GM19238 (cell line): ENCODE data around the gene MORC2.

ENCODE experiments used
- DNase-seq: peaks from one replicate; pipeline ENCODE4 v3.0.0; 2011; ENCODE audit warnings: low spot score; ENCODE audit not compliant: insufficient read length

MORC2 gene

DNA sequence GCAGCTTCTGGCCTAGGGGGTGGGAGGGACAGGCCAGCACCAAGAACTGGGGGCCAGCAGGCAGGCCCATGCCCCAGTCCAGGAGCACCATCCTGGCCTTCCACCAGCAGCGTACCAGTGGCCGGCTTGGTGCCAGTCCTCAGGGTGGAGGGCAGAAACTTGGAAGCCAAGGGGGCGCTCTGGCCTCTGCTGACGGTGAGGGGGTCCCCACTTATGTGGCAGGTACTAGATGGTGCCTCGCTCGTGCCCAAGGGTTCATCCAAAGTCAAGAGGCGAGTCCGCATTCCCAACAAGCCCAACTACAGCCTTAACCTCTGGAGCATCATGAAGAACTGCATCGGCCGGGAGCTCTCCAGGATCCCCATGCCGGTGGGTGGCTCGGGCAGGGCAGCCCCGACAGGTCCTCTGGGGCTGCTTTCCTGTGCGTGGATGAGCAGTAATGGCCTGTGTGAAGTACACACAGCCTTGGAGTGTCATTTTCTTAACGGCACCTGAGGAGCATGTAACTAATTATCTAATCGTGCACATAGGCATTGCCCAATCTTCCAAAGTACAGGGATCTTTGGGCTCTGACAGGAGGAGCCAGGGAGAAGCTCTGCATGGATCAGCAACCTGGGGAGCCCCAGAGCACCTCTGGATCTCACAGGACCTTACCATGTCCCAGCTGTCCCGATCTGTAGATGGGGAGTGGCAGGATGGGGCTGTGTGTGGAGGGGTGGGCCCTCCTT lies 79.1 kb downstream of the MORC2 start:
- no peak for DNase-seq

DNA sequence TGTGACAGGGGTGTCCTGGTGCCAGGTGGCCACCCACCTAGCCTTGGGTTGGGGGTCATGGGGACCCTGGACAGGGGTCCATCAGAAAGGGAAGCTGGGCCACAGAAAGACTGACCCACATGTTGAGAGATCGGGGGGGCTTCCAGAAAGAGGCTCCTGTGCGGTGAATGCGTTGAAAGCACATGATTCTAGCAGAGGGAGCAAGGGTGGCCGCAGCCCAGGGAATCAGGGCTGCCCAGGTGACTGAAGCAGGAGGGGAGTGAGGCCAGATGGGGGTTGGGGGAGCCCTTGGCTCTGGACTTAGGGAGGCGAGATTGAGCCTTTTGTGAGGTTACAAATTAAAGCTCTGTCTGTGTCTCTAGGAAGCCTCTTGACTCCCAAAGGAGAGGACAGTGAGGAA lies 80.7 kb downstream of the MORC2 start:
- DNase-seq: no peak

DNA sequence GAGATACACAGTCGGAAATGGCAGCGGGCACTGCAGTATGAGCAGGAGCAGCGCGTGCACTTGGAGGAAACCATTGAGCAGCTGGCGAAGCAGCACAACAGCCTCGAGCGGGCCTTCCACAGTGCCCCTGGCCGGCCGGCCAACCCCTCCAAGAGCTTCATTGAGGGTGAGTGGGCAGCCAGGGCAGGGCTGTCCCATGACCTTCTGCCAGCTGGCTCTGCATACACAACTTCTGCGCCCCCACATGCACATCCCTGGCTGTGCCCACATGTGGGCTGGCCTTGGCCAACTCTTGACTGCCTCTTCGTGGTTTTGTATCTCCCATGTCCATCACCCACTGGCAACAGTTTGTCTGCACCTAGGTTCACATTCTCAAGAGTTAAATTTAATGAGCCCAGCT lies 81.1 kb downstream of the MORC2 start:
- DNase-seq: no peak

DNA sequence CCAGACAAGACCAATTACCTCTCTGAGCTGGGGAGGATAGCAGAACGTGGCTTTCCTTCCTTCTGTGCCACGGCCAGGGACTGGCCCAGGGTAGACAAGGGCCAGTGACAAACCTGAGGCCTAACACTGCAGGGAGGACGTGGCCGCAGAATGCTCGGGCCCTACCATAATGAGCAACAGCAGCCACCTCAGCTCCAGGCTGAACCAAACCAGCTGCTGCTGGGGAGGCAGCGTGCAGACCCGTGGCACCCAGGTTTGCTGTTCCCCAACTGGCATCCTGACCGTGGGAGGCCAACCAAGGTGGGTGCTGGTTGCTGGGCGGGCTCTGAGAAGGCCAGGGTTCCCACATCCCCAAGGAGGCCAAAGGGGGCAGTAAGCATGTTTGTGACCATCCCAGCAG lies 83.0 kb downstream of the MORC2 start:
- DNase-seq: no peak

- no peak for DNase-seq
These were observed 83.6 kb downstream of the MORC2 start for GRCh38 chr22:30885001-30885366.

DNA sequence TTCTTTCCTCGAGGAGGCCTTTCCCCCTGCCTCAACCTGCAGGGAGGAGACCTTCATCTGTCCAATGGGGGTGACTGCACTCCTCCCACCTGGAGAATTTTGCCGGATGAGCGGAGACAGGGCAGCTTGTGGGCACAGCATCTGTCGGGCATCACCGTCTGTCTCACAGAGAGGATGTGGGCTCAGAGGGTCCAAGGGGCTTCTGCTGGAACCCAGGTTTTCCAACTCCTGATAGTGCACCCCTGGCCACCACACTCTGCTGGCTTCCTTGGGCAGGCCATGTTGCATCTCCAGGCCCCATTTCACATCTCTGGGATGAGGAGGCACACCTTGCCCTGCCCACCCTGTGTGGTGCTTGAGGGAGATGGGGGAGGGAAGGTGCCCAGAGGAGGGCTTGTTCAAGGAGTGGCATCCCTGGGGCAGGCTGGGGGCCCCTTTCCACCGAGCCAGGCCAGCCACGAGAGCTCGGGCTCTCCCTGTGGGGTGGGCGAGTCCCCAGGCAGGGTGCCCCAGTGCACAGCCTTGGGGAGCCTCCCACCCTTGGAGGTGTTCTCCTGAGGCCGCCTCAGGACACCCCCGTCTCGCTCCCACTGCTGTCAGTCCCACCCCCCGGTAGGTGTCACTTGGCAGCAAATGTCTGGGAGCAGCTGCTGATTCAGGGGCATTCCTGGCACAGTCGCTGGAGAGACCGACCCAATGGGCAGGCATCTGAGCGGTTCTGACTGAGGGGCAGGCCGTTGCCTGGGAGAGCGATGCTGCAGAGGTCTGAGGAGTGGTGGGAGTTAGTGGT lies 84.2 kb downstream of the MORC2 start:
- no peak for DNase-seq

GRCh38 chr22:30883586-30884145 lies 84.9 kb downstream of the MORC2 start:
- no peak for DNase-seq

- DNase-seq: no peak
These were observed 85.5 kb downstream of the MORC2 start for GRCh38 chr22:30882974-30883533.

GRCh38 chr22:30882184-30882717 lies 86.3 kb downstream of the MORC2 start:
- DNase-seq: no peak

DNA sequence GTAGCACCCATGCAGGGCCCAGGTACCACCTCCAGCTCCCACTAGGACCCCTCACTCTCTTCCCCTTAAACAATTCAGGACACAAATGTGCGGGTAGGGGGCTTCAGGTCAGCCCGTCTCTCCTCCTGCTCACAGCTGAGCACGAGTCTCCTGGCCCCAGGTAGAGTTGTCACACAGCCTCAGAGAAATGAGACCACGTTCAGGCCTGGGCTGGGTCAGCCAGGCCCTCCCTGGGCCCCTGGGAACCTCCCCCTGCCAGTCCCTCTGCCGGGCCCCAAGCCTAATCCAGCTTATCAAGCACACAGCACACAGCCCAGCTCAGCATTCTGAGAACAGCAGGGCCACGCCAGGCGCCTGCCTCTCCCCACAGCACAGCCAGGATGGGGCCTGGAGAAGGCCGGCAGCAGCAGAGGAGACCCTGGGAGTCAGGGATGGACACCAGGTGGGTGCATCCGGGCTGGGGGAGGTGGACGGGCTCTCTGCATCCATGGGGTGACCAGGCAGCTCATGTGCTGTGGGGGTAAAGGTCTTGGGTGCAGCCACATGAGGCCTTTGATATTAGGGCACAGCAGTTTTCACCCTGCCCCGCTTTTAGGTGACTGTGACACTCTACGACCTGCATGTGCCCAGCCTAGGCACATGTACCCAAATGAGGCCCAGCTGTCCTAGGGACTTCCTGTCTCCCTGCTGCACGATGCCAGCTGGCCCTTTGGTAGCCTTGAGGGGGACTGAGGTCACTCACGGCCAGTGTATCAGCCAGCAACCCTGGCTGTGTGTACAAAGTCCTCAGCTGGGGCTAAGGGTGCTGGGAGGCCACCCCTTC lies 87.0 kb downstream of the MORC2 start:
- DNase-seq: no peak

GRCh38 chr22:30880847-30881246 lies 87.7 kb downstream of the MORC2 start:
- DNase-seq: no peak

GRCh38 chr22:30880181-30880601 lies 88.4 kb downstream of the MORC2 start:
- DNase-seq: no peak

DNA sequence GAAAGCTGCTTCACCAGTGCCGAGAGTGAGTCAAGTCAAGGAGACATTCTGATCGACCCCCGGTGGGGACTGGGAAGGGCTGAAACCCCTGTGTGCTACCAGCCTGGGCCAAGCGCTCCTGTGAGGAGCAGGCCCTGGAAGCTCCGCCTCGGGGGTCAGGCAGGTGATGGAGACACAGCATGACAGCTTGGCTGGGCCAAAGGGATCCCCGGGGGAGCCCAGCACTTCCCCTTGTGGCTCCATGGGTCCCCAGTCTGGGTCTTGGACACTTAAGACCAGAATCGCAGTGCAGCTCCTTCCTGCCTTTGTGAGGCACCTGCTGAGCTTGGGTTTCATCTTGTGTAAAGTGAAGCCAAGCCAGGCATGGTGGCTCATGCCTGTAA lies 89.2 kb downstream of the MORC2 start:
- DNase-seq: no peak

DNA sequence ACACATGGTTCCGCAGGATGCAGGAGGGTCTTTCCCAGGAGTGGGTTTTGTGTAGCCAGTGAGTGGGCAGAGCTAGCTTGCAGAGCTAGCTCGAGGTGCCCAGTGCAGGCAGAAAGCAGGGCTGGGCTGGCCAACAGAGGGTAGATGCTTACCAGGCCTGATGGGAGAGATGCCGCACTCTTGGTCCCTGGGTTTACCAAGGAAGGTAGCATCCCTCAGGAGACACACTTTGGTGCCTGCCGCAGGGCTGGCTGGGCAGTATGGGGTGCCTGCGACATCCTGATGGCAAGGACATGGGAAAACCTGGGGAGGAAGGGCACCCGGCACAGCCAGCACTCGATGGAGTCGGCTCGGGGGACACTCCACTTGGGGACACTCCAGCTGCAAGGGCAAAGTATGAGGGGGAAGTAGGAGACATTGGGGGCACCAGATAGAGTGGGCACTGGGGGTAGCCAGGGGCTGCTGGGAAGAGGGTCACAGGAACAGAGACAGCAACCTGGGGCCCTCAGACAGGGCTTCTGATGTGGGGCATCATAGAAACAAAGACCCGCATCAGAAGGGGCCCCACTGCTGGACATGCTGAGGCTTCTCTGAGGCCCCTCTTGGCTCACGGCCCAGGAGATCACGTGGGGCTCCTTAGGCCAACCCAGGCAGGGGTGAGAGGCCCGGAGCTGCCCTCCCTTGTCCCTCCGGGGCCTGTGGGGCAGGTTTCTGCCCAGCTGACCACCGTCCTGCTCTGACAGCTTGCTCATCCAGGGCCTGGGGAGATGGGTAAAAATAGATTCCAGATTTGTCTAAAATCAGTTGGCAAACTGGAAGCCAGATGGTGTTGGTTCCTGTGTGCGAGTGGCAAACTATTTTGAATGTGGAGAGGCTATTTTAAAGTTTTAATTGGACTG lies 89.8 kb downstream of the MORC2 start:
- no peak for DNase-seq

GRCh38 chr22:30877662-30878515 lies 90.7 kb downstream of the MORC2 start:
- DNase-seq: no peak

GRCh38 chr22:30876915-30877553 lies 91.5 kb downstream of the MORC2 start:
- DNase-seq: no peak

GRCh38 chr22:30876221-30876751 lies 92.3 kb downstream of the MORC2 start:
- no peak for DNase-seq

GRCh38 chr22:30875481-30876215 lies 92.9 kb downstream of the MORC2 start:
- no peak for DNase-seq
